Loucy (cell line): ENCODE results near the gene NPTX1.

Experiments used
- H2AFZ ChIP-seq: fragments of 200-600 bp; sonication (generic); 2 replicates; pipeline ENCODE4 v1.6.0; 2016; ENCODE audit warnings: antibody characterized with exemption, mild to moderate bottlenecking, low read length, moderate library complexity
- H3F3A ChIP-seq: fragments of 200-600 bp; 2 replicates; pipeline ENCODE4 v1.6.0; 2016; ENCODE audit warnings: antibody characterized with exemption, low read depth, mild to moderate bottlenecking
- H3K27me3 ChIP-seq: fragments of 200-600 bp; sonication (generic); 2 replicates; pipeline ENCODE4 v1.6.1; 2014; ENCODE audit warnings: low read length, mild to moderate bottlenecking; ENCODE audit not compliant: insufficient read depth, poor library complexity, severe bottlenecking
- H3K36me3 ChIP-seq: fragments of 200-600 bp; sonication (generic); 2 replicates; pipeline ENCODE4 v1.6.1; 2016; ENCODE audit warnings: low read length; ENCODE audit not compliant: insufficient read depth
- H3K4me1 ChIP-seq: fragments of 200-600 bp; sonication (generic); 2 replicates; pipeline ENCODE4 v1.5.1; 2014; ENCODE audit warnings: low read length, mild to moderate bottlenecking; ENCODE audit not compliant: insufficient read depth, poor library complexity, severe bottlenecking
- H3K4me2 ChIP-seq: fragments of 200-600 bp; sonication (generic); 2 replicates; pipeline ENCODE4 v1.6.0; 2014; ENCODE audit warnings: antibody characterized with exemption, low read length, low read depth, mild to moderate bottlenecking; ENCODE audit not compliant: poor library complexity, severe bottlenecking
- H3K4me3 ChIP-seq: fragments of 200-600 bp; sonication (generic); 2 replicates; pipeline ENCODE4 v1.5.1; 2014; ENCODE audit warnings: low read length, mild to moderate bottlenecking, mixed read lengths; ENCODE audit not compliant: poor library complexity, severe bottlenecking
- H3K79me2 ChIP-seq: fragments of 200-600 bp; sonication (generic); 2 replicates; pipeline ENCODE4 v1.6.1; 2014; ENCODE audit warnings: low read length; ENCODE audit not compliant: insufficient read depth
- H3K9ac ChIP-seq: fragments of 200-600 bp; sonication (generic); 2 replicates; pipeline ENCODE4 v1.6.0; 2014; ENCODE audit warnings: mild to moderate bottlenecking, low read depth, low read length, moderate library complexity; ENCODE audit not compliant: poor library complexity, severe bottlenecking
- H3K9me2 ChIP-seq: fragments of 200-600 bp; sonication (generic); replicated peaks from 2 replicates; pipeline ENCODE4 v1.6.1; 2016; ENCODE audit warnings: low read depth, low read length, mixed read lengths
- H3K9me3 ChIP-seq: fragments of 200-600 bp; sonication (generic); 2 replicates; pipeline ENCODE4 v1.6.1; 2014; ENCODE audit warnings: mild to moderate bottlenecking, antibody characterized with exemption, low read length, low read depth; ENCODE audit not compliant: insufficient read depth
- H4K20me1 ChIP-seq: fragments of 200-600 bp; sonication (generic); 2 replicates; pipeline ENCODE4 v1.6.0; 2014; ENCODE audit warnings: antibody characterized with exemption, low read length, mild to moderate bottlenecking; ENCODE audit not compliant: insufficient read depth, poor library complexity, severe bottlenecking
- EZH2phosphoT487 ChIP-seq: fragments of 200-600 bp; IDR thresholded peaks from 2 replicates; pipeline ENCODE4 v1.6.1; 2018; ENCODE audit warnings: antibody characterized with exemption, mild to moderate bottlenecking, moderate library complexity, borderline replicate concordance
- TF ChIP-seq, protein P1 (sequence below): fragments of 200-600 bp; sonication (generic); conservative IDR thresholded peaks from 2 replicates; pipeline ENCODE4 v1.5.1; 2014; ENCODE audit warnings: mild to moderate bottlenecking, antibody characterized with exemption, low read length

NPTX1 gene

DNA sequence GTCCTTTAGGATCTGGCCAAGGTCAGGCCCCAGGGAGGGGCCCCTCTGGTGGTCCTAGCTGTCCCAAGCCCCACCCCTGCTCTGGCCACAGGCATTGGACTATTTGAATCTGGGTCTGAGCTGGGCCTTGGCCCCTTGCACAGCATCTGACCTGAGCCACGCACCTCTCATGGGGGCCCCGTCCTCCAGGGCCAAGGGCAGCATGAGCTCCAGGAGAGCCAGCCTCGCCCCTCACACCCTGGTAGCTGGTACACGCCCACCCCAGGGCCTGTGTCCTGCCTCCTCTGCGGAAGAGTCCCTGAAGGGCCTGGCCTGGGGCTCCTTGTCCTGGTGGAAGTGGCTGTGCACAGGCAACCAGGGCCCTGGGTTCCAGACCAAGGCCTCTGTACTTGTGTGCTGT, 37.6 kb downstream of the NPTX1 start:
- Histone ChIP-seq H3K27me3 (no peaks in the 10 kb centered on the region), H3K4me1 (no peaks in the 10 kb centered on the region), H2AFZ (no peak overlapping the region), H3F3A (no peaks in the 10 kb centered on the region), H3K9me2 (no peaks in the 10 kb centered on the region), H3K79me2 (no peaks in the 10 kb centered on the region), H3K4me3 (no peak overlapping the region), H3K36me3 (no peaks in the 10 kb centered on the region), H4K20me1 (no peaks in the 10 kb centered on the region), H3K9ac (no peak overlapping the region), H3K4me2 (no peak overlapping the region), H3K9me3 (no peaks in the 10 kb centered on the region)
- TF ChIP-seq, protein P1, sequence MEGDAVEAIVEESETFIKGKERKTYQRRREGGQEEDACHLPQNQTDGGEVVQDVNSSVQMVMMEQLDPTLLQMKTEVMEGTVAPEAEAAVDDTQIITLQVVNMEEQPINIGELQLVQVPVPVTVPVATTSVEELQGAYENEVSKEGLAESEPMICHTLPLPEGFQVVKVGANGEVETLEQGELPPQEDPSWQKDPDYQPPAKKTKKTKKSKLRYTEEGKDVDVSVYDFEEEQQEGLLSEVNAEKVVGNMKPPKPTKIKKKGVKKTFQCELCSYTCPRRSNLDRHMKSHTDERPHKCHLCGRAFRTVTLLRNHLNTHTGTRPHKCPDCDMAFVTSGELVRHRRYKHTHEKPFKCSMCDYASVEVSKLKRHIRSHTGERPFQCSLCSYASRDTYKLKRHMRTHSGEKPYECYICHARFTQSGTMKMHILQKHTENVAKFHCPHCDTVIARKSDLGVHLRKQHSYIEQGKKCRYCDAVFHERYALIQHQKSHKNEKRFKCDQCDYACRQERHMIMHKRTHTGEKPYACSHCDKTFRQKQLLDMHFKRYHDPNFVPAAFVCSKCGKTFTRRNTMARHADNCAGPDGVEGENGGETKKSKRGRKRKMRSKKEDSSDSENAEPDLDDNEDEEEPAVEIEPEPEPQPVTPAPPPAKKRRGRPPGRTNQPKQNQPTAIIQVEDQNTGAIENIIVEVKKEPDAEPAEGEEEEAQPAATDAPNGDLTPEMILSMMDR = no peak
- no peak for TF ChIP-seq EZH2phosphoT487

DNA sequence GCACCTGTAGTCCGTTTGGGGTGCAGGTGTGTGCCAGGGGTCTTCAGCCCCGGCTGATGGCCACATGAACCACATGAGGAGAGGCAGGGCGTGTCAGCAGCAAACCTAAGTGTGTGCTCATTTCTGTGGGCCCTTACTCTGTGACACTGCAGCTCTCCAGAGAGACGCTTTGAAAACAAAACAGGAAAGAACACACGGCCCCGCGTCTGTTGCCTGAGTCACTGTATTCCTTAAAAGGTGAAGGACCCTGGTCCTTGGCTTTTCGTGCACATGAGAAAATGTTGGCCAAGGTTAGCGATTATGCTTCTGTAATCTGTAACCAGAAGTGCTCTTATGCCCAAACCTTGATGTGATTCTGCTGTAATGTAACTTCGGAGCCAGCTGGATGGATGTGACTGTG, 38.9 kb downstream of the NPTX1 start:
- Histone ChIP-seq H4K20me1 (no peaks in the 10 kb centered on the region), H3K27me3 (no peaks in the 10 kb centered on the region), H3K36me3 (no peaks in the 10 kb centered on the region), H3K4me2 (no peak overlapping the region), H3F3A (no peaks in the 10 kb centered on the region), H3K9ac (no peak overlapping the region), H3K4me1 (no peaks in the 10 kb centered on the region), H3K4me3 (no peak overlapping the region), H3K9me3 (no peaks in the 10 kb centered on the region), H3K79me2 (no peaks in the 10 kb centered on the region), H2AFZ (no peak overlapping the region), H3K9me2 (no peaks in the 10 kb centered on the region)
- TF ChIP-seq EZH2phosphoT487 = no peak
- TF ChIP-seq, protein P1 = no peak

DNA sequence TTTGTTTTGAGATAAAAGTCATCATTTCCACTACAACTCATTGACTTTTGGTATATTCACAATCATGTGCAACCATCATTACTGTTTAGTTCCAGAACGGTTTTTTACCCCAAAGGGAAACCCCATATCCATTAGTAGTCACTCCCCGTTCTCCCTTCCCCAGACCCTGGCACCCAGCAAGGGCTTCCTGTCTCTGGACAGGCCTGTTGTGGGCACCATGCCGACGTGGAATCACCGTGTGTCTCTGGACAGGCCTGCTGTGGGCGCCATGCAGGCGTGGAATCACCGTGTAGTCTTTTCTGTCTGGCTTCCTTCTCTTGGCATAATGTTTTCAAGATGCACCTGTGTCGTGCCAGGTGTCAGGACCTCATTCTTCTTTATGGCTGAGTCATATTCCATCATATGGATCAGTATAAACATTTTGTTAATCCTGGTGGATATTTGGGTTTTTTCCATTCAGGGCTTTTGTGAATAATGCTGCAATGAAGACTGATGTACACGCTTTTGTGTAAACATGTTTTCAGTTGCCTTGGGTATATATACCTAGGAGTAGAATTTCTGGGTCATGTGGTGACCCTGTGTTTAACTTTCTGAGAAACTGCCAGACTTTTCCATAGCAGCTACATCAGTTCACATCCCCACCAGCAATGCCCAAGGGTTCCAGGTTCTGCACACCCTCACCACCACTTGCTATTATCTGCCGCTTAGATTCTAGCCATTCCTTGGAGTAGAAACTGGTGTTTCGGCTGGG, 42.3 kb downstream of the NPTX1 start:
- H3K36me3 ChIP-seq = no peaks in the 10 kb centered on the region
- no peak overlapping the region for H3K4me3 ChIP-seq
- no peaks in the 10 kb centered on the region for H3K9me3 ChIP-seq
- H3K9ac ChIP-seq = no peak overlapping the region
- H3K4me1 ChIP-seq = no peaks in the 10 kb centered on the region
- H2AFZ ChIP-seq = no peak overlapping the region
- H3F3A ChIP-seq = no peaks in the 10 kb centered on the region
- H3K9me2 ChIP-seq = no peaks in the 10 kb centered on the region
- H3K4me2 ChIP-seq = no peak overlapping the region
- TF ChIP-seq, protein P1 = no peak
- no peak for TF ChIP-seq EZH2phosphoT487
- no peaks in the 10 kb centered on the region for H3K79me2 ChIP-seq
- no peaks in the 10 kb centered on the region for H3K27me3 ChIP-seq
- H4K20me1 ChIP-seq = no peaks in the 10 kb centered on the region
